ENCODE measurements around the gene APOL5.
"Not testable (repeated sequence)": the region's sequence is repeated elsewhere in the genome, so short reads cannot be mapped to it uniquely, and the experiment has no call there.

The APOL5 gene, protein sequence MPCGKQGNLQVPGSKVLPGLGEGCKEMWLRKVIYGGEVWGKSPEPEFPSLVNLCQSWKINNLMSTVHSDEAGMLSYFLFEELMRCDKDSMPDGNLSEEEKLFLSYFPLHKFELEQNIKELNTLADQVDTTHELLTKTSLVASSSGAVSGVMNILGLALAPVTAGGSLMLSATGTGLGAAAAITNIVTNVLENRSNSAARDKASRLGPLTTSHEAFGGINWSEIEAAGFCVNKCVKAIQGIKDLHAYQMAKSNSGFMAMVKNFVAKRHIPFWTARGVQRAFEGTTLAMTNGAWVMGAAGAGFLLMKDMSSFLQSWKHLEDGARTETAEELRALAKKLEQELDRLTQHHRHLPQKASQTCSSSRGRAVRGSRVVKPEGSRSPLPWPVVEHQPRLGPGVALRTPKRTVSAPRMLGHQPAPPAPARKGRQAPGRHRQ

DNA sequence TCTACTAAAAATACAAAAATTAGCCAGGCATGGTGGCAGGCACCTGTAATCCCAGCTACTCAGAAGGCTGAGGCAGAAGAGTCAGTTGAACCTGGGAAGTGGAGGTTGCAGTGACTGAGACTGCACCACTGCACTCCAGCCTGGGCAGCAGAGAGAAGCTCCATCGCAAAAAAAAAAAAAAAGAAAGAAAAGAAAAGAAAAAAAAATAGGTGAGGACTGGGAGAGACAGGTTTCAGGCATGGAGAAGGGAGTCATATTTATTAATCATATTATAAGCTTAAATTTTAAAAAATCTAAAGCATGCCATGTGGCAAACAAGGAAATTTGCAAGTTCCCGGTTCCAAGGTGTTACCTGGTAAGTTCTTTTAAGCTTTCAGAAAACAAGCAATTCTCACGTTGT is at the start of gene APOL5:
TSS of gene APOL5 (plus strand) at position 301 of the 400 bp plus-strand sequence. CDS start at position 301, 0 bp downstream.
- DNase-seq, result no peak

DNA sequence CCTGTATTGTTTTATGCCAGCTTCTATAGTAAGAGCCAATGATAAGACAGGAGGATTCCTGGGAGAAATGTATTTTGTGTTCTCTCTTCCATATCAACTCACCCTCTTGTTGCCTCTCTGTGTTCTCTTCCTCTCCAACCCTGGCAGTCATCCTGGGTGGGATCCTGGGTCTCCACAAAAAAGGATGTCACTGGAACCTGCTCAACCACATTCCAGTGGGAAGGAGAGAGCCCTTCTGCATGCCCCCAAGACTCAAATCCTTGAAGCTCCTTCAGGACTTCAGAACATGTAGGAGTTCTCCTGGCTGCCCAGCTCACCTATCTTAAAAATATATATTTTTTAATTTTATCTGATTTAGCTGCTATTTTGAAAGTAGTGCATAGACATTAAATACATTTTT is 43.3 kb upstream of the APOL5 start:
- DNase-seq, result no peak

DNA sequence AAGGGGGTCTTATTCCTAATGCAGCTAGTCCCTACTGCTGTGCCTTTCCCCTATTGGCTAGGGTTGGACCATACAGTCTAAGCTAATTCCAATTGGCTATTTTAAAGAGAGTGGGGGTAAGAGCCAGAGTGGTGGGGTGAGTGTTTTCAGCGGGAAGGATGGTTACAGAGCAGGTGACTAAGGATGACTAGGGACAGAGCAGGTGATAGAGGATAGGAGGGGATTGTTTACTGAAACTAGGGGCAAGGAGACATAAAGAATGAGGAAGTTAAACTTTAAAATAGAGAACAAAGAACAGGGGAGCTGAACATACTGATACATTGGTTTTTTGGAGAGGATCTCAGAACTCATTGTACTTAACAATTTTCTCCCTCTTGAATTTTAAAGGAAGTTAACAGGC is 41.6 kb upstream of the APOL5 start:
- DNase-seq, result not testable (repeated sequence)

DNA sequence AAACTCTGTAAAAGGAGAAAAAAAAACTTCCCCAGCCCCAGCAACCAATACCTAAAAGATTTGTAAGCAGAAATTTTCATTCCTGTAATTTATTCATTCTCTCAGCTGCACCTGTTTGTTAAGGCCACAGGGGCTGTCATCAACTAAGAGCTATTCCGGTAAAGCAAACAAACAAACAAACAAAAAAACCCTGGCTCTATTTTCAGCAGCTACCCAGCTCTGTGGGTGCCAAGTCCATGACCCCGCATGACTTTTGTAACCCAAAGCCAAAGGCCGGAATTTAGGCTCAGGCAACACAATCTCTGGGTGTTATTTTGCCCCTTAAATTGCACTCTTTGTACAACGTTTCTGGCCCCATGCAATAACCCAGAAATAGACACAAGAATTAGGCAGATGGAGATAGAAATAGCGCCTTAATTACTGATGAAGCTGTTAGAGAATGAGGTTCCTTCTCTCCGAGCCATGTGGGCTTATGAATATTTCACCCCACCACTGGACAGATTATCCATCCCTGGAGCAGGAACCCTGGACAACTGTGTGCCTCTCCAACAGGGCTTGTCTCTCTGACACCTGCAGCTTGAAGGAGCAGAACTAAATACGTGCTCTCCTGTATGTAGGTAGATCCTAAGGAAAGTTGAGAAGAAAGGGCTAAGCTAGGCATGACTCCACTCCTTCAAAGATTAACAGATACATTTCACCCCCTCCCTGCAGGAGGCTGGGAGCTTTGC is 40.0 kb upstream of the APOL5 start:
- DNase-seq, result no peak

DNA sequence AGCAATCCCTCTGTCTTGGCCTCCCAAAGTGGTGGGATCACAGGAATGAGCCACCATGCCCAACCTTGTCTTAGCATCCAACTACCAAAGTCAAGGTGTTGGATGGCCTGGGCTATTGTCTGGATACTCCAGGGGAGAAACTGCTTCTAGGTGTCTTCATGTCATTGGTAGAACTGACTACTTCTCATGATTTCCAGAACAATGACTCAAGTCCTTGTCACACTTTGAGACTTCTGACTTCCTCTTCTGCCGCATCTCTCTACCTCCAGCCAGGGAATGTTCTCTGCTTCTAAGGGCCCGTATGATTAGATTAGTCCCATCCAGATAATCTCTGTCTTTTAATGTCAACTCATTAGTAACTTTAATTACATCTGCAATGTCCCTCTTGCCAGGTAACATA is 38.8 kb upstream of the APOL5 start:
- DNase-seq, result no peak

DNA sequence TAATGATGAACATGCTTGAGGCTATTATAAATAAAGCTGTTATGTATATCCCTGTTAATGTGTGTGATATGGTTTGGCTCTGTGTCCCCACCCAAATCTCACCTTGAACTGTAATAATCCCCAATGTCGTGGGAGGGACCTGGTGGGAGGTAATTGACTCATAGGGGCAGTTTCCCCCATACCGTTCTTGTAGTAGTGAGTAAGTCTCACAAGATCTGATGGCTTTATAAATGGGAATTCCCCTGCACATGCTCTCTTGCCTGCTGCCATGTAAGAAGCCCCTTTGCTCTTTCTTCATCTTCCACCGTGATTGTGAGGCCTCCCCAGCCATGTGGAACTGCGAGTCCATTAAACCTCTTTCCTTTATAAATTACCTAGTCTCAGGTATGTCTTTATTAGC is 38.2 kb upstream of the APOL5 start:
- peak; percentile 71 for DNase-seq

DNA sequence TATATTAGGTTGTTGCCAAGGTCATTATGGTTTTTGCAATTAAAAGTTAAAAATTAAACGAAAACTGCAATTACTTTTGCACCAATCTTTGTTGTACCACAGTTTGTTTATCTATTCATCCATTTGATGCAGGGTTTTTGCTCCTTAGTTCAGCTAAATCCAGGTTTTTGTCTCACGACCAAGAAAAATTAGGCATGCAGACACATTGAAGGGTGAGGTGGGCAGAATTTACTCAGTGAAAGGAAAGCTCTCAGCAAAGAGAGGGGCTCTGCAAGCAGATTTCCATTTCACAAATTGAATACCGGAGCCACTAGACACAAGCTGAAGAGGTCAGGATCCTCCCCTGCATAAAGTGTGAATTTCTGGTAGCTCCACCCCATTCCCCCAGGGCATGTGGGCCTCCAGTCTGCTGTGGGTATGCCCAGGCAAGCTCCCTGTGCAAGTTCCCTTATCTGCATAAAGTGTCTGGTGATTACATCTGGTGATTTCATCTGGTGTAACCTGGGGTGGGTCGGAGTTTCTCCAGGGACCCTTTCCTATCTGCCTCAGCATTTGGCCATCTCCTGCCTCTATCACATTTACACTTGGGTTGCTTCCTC is 36.1 kb upstream of the APOL5 start:
- no peak for DNase-seq

DNA sequence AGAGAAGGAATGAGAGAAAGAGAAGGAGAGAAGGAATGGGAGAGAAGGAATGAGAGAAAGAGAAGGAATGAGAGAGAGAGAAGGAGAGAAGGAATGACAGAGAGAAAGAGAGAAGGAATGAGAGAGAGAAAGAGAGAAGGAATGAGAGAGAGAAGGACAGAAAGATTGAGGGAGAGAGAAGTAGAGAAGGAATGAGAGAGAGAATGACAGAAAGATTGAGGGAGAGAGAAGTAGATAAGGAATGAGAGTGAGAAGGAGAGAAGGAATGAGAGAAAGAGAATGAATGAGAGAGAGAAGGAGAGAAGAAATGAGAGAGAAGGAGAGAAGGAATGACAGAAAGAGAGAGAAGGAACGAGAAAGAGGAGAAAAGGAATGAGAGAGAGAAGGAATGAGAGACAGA is 34.1 kb upstream of the APOL5 start:
- DNase-seq, result no peak

DNA sequence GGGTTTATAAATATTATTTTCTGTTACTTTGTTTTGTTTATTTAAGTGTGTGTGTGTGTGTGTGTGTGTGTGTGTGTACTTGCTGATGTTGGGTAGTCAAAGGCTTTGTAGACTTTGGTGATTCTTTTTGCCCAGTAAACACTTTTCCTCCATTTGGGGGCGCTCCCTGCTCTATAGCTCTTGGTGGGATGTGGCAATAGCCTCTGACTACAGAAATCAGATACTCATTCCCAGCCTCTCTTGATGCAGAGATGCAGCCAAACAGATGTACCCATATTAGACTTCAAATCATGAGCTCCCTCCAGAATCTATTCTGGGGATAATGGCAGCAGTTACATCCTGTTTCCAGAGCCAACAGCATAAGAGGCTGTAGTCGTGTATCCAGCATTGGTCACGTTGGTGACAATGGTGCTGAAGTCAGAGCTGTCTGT is 33.4 kb upstream of the APOL5 start:
- DNase-seq, result no peak

DNA sequence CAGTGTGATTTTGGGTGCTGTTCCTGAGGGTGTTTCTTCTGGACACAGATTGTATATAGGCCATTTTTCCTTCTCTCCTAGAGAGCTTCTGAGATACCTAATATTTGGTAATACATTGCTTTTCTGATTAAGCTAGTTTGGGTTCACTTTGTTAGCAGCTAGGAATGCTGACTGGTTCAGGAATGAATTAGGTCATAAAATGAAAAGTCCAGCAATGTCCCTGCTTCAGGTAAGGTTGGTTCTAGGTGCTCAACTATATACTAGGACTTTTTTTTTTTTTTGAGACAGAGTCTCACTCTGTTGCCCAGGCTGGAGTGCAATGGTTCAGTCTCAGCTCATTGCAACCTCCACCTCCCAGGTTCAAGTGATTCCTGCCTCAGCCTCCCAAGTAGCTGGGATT is 32.9 kb upstream of the APOL5 start:
- no peak for DNase-seq

DNA sequence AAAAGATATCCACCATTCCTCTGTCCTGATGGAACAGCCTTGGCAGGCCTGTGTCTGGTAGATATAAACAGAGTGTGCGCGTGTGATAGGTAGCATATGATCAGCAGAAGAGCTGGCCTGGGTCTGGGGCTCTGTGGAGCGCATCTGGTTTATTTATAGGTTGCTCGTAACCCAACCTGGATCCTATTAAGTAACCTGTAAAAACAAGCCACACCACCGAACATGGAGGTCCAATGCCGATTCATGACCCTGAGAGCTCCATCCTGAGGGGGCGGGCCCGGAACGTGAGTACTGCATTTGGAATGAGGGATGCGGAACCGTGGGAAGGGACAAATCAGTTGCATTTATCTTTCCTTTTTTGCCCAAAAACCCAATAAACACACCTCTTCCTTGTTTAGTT is 31.9 kb upstream of the APOL5 start:
- DNase-seq, result no peak

DNA sequence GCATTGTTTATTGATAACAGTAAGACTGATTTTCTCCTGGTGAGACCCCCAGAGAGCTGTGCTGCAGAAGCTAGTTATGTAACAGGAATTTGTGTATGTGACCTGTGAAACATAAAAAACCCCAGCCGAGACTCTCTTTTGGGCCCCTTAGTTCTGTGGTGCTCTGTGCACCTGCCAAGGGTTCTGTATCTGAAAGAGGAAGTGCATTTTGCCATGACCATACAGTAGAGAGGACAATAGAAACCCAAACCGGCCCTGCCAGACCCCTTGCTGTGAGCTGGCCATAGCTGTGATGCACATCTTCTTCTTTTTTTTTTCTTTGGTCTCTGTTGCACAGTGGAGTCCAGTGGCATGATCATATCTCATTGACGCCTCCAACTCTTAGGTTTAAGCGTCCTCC is 31.4 kb upstream of the APOL5 start:
- DNase-seq, result no peak

DNA sequence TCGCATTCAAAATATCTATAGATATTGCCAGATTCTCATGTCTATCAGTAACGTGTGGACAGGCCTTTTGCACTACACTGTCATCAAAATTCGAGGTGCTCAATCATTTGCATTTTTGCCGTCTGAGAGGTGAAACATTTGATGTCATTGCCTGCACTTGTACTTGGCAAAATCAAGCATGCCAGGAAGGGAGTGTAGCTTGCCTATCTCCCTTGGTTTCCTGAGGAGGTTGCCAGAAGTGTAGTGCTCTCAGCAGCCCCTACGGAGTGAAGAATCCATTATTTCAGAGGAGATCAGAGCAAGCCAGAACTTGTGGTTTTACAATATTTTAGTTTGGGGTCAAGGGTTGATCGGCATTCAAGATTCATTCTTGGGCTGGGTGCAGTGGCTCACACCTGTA is 30.2 kb upstream of the APOL5 start:
- no peak for DNase-seq

DNA sequence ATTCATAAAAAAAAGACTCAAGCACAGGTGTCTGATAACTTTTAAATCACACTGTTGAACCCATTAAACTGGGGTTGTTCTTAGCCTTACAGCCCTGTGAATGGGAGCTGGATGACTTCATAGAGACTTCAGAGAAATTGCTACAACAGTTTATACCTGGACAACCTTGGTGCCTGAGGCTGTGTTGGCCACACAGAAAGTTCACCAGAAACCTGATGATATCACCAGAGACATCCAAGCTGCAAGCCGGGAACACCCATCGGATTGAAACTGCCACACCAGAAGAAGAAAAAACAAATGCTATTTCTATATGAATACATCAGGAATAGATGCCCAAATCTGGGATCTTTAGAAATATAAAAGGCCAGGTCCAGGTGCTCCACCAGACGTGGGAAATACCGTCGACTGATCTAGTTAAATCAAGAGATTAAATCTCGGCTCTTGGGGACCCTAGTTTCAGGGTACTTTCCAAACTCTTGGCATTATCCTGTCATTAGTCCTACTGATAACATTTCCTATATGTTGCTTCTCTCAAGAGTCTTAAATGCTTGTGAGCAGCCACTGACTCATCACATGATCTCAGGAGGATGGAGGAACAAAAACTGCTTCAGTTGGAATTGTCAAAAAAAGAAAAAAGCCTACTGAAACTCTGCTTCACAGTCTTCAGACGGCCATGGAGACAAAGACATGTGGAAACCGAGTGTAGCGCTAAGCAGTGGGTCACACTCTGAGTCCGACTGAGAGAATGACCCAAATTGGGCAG is 28.6 kb upstream of the APOL5 start:
- DNase-seq, result no peak

DNA sequence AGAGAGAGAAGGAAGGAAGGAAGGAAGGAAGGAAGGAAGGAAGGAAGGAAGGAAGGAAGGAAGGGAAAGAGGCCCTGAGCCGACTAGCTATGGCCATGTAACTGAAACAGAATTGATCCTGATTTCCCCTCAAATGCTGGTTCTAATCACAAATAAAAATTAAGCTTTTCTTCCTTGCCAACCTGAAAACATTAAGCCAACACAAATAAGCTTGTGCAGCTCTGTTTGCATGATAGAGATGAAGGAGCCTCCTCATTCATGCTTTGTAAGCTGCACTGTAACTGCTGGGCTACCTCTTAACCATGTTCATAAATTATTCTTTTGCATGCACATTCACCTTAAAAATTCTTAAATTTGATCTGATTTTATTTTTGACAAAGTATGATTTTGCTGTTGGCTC is 27.7 kb upstream of the APOL5 start:
- no peak for DNase-seq

DNA sequence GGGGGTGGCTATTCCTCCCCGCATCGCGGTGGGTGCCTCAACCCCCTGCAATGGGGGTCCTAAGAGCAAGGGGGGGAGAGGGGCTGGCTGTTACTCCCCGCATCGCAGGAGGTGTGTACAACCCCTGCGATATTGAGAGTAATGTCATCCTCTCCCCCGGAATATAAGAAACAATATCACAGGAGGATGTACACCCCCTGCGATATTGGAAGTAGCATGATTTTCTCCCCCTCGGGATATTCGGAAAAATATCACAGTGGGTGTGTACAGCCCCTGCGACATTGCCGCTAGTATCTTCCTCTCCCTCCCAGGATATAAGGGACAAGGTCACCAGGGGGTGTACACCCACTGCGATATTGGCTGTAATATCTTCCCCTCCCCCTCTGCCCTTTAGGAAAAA is 22.5 kb upstream of the APOL5 start:
- DNase-seq, result no peak

DNA sequence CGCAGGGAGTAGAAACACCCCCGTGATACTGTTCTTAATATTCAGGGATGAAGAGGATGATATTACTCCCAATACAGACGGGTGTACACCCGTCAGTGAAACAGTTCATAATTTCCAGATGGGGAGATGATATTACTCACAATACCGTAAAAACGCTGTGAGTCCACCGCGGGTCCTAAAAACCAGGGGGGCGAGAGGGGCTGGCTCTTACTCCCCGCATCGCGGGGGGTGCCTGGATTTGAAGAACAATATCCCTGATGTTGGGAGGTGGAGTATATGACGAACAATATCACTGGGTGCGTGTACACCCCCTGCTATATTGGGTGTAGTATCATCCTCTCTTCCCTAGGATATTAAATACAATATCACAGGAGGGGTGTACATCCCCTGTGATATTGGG is 20.5 kb upstream of the APOL5 start:
- DNase-seq, result peak; percentile 53

DNA sequence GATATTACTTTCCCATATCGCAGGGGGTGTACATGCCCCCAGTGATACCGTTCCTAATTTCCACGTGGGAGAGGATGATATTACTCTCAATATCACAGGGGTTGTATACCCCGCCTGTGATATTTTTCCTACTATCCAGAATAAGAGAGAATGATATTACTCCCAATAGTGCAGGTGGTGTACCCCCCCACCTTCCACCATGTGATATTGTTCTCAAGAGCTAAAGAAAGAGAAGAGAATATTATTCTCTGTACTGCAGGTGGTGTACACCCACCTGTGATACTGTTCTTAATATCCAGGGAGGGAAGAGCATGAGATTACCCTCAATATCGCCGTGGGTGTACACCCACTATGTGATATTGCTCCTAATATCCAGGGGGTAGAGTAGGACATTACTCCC is 17.8 kb upstream of the APOL5 start:
- DNase-seq, result not testable (repeated sequence)

DNA sequence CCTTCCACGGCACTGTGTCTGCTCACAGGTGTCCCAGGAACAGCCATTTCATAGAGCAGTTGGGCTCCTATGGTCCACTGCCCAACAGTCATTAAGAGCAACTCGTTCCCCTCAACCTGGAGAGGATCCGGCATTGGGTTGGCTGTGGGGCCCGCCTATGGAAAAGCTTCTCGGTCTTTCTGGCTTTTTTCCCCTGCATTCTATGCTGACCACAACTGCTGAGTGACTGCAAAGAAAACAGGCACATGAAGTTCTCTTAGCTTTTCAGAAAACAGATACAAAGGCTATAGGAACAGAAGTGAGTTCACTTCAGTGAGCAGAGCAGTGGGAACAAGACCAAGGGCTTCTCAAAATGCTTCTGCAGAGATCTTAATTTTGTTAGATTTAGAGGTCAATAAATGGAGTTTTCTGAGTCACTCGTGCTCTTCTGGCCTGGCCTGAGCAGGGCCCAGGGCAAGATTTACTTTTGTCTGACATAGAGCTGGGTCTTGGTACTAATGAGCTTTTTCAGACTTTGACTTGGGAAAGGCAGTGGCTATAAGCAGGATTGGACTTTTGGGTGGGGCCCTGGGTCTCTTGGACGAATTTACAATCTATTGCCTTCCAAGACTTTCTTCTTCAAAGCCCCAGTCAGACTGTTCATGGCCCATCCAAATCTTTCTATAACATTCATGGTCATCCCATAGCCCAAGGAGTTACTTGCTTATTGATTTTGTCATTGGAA is 13.6 kb upstream of the APOL5 start:
- DNase-seq, result no peak

DNA sequence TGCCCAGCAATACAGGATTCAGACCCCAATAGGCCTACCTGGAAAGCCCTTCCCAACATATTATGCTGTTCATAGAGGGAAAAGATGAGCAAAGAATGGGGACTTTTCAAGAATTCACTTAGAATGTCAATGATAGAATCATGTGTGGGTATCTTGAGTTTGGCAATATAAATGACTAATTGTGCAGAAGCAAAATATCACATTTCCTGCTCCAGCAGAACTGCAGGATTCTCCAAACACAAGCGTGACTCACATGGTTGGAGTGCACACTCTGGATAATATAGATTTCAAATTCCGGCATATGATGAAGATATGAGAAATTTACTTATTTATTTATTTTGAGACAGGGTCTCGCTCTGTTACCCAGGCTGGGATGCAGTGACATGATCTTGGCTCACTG is 12.5 kb upstream of the APOL5 start:
- no peak for DNase-seq

DNA sequence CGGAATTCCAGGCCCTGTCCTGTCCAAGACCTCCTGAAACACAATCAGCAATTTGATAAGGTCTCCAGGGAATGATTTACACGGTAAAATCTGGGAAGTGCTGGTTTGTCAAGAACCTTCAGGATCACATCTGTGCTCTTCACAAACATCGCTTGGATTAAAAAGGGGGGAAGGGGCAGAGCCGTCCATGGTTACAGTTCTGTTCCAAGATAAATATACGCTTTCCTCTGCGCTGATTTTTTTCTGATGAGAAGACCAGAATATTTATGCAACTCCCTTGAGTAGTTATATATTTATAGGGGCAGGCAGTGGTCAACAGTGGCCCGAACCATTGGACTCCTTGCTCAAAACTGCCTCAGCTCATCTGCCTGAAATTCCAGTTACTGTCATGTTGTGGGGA is 9.2 kb upstream of the APOL5 start:
- DNase-seq, result no peak

DNA sequence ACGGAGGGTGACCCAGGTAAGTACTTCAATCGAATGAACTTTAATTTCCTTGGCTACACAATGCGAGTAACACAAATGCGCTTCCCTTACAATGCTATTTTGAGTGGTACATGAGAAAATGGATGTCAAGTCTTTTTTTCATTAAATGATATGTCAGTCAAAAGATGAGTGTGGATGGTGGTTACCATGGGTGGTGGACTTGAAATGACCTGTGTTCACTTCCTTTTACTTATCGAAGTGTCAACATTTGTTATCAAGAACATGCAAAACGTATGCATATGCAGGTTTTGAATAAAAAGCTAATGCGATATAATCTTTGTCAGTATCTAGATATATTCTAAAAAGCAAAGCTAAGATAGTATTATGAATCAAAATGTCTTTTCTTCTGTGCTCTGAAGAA is 8.8 kb upstream of the APOL5 start:
- no peak for DNase-seq

DNA sequence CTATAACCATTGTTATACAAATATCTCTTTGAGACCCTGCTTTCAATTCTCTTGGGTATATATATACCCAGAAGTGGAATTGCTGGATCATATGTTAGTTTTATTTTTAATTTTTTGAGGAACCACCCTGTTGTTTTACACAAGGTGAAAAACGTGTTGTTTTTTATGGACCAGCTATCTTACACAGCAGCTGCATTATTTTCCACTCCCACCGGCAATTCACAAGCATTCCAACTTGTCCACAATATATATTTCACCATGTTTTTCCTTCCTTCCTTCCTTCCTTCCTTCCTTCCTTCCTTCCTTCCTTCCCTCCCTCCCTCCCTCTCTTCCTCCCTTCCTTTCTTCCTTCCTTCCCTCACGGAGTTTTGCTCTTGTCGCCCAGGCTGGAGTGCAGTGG is 6.3 kb upstream of the APOL5 start:
- no peak for DNase-seq

All from activated CD4-positive, alpha-beta T cell treated with anti-CD3 and anti-CD28 coated beads for 48 hours (primary cell).